GM21390 (cell line): ENCODE data around the gene ZNF554.
"Not testable (repeated sequence)": the region's sequence is repeated elsewhere in the genome, so short reads cannot be mapped to it uniquely, and the experiment has no call there.

Source experiments
- ATAC-seq: cut with Tn5 transposase; IDR thresholded peaks from one replicate; pipeline ENCODE4 v1.9.1; 2021; ENCODE audit not compliant: unreplicated experiment

ZNF554 gene

GRCh38 chr19:2865334-2866100 is 45.8 kb downstream of the ZNF554 start:
- ATAC-seq: no peak

- no peak for ATAC-seq
These were observed 46.9 kb downstream of the ZNF554 start for GRCh38 chr19:2866495-2867024.

- no peak for ATAC-seq
These were observed 47.6 kb downstream of the ZNF554 start, which contains the start of gene ZNF556 for GRCh38 chr19:2867025-2867991. Gene ZNF556, plus strand, starts transcription at chr19:2867335. Its CDS starts 87 bp downstream, at chr19:2867422.

GRCh38 chr19:2869618-2870017 is 50.0 kb downstream of the ZNF554 start:
- no peak for ATAC-seq

GRCh38 chr19:2872175-2872574 is 52.5 kb downstream of the ZNF554 start:
- ATAC-seq: not testable (repeated sequence)

GRCh38 chr19:2877398-2878331 is 58.0 kb downstream of the ZNF554 start:
- ATAC-seq: no peak

GRCh38 chr19:2883686-2884439 is 64.2 kb downstream of the ZNF554 start:
- no peak for ATAC-seq

GRCh38 chr19:2885736-2886135 is 66.1 kb downstream of the ZNF554 start:
- no peak for ATAC-seq
